Right cardiac atrium (tissue), 5 donors: ENCODE data around the gene IL18R1. TPM values are rescaled to one million over a fixed set of nuclear protein-coding genes. Genes with fewer than 3 reads are reported as not detected.

Experiments
- ATAC-seq, 2 donors: fragments of 200-7000 bp; cut with Tn5 transposase; one replicate each; pipeline versions ENCODE4 v1.8.0 to v1.9.1; 2020; ENCODE audit warnings: moderate library complexity in 2 of 2, mild to moderate bottlenecking in 1 of 2
- DNase-seq, 3 donors: peaks; one replicate each; pipeline ENCODE4 v3.0.0-alpha.2; 2020
- H3K27ac ChIP-seq: one replicate; pipeline ENCODE4 v1.5.1; 2013; ENCODE audit warnings: mild to moderate bottlenecking, low read length, control low read depth, moderate library complexity
- H3K27me3 ChIP-seq: one replicate; pipeline ENCODE4 v1.6.1; 2013; ENCODE audit not compliant: control insufficient read depth, insufficient read depth
- H3K4me1 ChIP-seq: one replicate; pipeline ENCODE4 v1.6.1; 2013; ENCODE audit warnings: low read length; ENCODE audit not compliant: control insufficient read depth, insufficient read depth
- H3K4me3 ChIP-seq: one replicate; pipeline ENCODE4 v1.5.1; 2013; ENCODE audit warnings: low read length, control low read depth
- H3K9me3 ChIP-seq: one replicate; pipeline ENCODE4 v1.6.1; 2013; ENCODE audit warnings: low read length; ENCODE audit not compliant: control insufficient read depth
- WGBS: extraction: QIAGEN DNeasy Blood & Tissue Kit; methylation state at CpG from one replicate; pipeline ENCODE4 v1.1.7; 2013; 5-methylcytosine and 5-hydroxymethylcytosine counted together
- intact Hi-C, 4 donors: fragments of 100-400 bp; cut with DNase I; formaldehyde crosslinking; loops; one replicate each; pipeline versions ENCODE4 v1.11.0 to v1.14.0; 2022 to 2023
- polyA plus RNA-seq: library from polyadenylated mRNA; stranded (reverse); fragments of 200-250 nt; gene quantifications from one replicate; pipeline ENCODE4 v1.2.3, GENCODE V29; 2013
- total RNA-seq, 4 donors: library from RNA; stranded (reverse); fragmentation: NEBNext Ultra II Directional; extraction: Animal tissue kit (Norgen Biotek cat#: 25700); gene quantifications; one replicate each; pipeline ENCODE4 v1.2.1, GENCODE V29; 2021
- donor health status: healthy with polysubstance abuse.
- donor health status: DM: no; HTN: yes; CAD: no.
- donor health status: DM: no; HTN: no; CAD: no.
- donor health status: DM: no; HTN: yes; CAD: no; lungs with severe emphysema.
- donor health status: DM: yes; HTN: yes; CAD: no.

The IL18R1 gene
- total and polyA plus RNA-seq, 5 donors, result 2.2 to 8.1 (median 2.9) TPM

DNA sequence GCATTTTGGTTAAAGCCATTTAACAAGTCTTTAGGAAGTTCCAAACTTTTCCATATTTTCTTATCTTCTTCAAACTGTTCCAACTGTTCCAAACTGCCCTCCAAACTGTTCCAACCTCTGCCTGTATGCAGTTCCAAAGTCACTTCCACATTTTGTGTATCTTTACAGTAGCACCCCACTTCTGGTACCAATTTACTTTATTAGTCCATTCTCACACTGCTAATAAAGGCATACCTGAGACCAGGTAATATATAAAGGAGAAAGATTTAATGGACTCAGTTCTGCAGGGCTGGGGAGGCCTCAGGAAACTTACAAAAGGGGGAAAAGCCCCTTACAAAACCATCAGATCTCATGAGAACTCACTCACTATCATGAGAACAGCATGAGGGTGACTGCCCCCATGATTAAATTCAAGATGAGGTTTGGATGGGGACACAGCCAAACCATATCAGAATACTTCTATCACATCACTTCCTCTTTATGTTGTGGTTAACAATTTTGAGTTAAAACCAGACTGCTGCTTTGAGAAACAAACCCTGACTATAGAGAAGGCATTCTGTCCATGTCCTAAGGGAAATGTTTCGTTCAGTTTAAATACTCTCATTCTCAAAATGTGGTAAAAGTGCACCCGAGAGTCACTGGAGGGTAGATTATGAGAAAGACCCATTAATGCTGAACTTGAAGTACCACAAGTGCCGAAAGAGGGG is 11.0 kb downstream of the IL18R1 start:
- no peaks in the 10 kb centered on the region for H3K9me3 ChIP-seq
- DNase-seq (no peak), ATAC-seq (no peak)
- no peak overlapping the region for H3K27ac ChIP-seq
- 88% methylated on average over 3 of the region's 3 CpGs for WGBS
- no peak overlapping the region for H3K4me3 ChIP-seq
- H3K4me1 ChIP-seq, result no peaks in the 10 kb centered on the region
- intact Hi-C loops, result no loop called here
- H3K27me3 ChIP-seq, result no peaks in the 10 kb centered on the region

DNA sequence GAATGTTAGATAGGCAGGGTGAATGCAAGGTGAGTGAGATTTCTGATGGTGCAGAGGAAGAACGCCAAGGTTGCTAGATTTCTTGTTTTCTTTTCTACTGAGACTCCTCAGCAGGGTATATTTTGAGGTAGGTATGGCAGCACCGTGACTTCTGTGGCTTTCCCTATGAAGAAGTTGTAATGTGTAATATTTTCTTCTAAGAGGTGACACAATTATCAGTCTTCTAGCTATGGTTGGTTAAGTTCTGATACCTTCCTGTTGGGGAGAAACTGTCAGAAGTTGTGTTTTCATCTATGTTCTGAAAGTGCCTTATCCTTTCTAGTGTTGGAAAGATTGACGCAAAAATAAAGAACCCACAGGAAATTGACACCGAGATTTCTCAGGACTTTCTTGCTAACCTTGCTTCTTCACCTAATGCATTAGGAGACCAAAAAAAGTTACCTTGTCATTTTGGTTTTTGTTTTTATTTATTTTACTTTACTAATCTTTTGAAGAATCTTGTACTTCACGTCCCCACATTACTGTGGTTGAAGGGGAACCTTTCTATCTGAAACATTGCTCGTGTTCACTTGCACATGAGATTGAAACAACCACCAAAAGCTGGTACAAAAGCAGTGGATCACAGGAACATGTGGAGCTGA is 11.9 kb downstream of the IL18R1 start:
- Histone ChIP-seq H3K9me3 (no peaks in the 10 kb centered on the region), H3K4me3 (no peak overlapping the region), H3K4me1 (no peaks in the 10 kb centered on the region), H3K27ac (no peak overlapping the region), H3K27me3 (no peaks in the 10 kb centered on the region)
- 79% methylated on average over 6 of the region's 6 CpGs for WGBS
- ATAC-seq, result no peak
- no peak for DNase-seq
- intact Hi-C loops, result no loop called here

GRCh38 chr2:102368461-102369109 is 13.0 kb downstream of the IL18R1 start:
- Histone ChIP-seq H3K27ac (no peak overlapping the region), H3K4me3 (no peak overlapping the region)
- 85% methylated on average over 5 of the region's 5 CpGs for WGBS

DNA sequence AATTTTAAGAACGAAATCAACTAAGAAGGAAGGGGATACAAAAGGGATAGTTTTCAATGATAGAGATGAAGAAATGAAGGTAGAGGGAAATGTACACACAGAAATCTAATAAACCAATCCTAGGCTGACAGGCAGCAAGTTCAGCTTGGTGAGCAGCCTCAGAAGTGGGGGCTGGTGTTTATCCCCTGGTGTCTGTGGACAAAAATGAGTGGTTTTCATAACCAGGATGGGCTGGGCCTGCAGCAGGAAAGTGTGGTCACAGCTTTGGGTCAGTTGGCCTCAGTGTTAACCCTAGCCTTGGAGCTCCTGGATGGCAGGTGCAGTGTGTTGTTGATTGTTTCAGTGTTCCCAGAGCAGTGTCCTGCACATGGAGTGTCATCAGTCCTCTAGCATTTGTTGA is 14.3 kb downstream of the IL18R1 start:
- intact Hi-C loops, result no loop called here
- no peak overlapping the region for H3K27ac ChIP-seq
- no peak overlapping the region for H3K4me3 ChIP-seq
- no peaks in the 10 kb centered on the region for H3K4me1 ChIP-seq
- ATAC-seq (no peak), DNase-seq (no peak)
- no peaks in the 10 kb centered on the region for H3K27me3 ChIP-seq
- no peaks in the 10 kb centered on the region for H3K9me3 ChIP-seq
- 90% methylated on average over 1 of the region's 1 CpG for WGBS

More at GRCh38 chr2:102368461-102369109, 13.0 kb downstream of the IL18R1 start:
- intact Hi-C loops, result no loop called here
- DNase-seq (no peak), ATAC-seq (no peak)
- H3K4me1 ChIP-seq, result no peaks in the 10 kb centered on the region
- H3K27me3 ChIP-seq, result no peaks in the 10 kb centered on the region
- H3K9me3 ChIP-seq, result no peaks in the 10 kb centered on the region

DNA sequence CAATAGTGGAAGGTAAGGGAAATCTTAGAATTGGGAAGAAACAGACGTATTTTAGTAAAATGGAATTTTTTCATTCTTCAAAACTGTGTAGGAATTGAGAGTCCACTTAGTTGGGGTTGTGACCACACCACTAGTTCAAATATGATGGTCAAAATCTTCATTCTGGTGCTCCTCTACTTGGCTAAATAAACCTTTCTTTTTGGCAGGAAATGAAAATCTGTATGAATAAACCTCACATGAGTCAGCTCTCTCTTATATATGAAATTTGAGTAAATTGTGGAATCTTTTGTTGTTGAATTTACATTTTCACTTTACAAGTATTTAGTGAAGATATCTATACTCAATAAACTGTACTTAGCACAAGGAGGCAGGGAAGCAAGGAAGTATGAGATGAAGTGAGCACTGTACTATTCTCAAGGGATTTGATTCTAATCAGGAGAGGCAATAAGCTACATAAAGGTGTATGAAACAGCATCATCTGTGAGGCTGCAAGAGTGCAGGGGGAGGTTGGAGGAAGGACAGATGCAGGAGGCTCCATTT is 20.5 kb downstream of the IL18R1 start:
- no peak overlapping the region for H3K4me3 ChIP-seq
- 70% methylated on average over 1 of the region's 1 CpG for WGBS
- H3K9me3 ChIP-seq, result no peaks in the 10 kb centered on the region
- ATAC-seq, result no peak
- no peaks in the 10 kb centered on the region for H3K27me3 ChIP-seq
- H3K27ac ChIP-seq, result no peak overlapping the region
- intact Hi-C loops, result no loop called here
- no peak for DNase-seq
- H3K4me1 ChIP-seq, result no peaks in the 10 kb centered on the region

DNA sequence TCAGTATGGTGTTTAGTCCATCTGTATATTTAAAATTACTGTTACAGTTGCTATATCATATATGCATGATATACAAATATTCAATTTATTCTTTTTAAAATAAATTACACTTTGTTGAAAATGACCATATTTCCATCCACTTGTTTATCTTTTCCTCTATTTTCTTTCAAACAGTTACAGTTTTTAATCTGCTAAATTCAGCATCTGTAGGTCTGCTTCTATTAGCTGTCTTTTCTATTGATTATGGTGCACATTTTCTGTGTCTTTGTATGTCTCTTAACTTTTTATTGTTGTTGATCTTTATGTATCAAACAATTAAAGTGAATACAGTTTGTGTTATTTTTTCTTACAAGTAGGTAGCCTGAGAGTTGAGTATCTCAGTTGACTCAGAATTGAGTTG is 28.1 kb downstream of the IL18R1 start:
- H3K9me3 ChIP-seq, result peaks cover 3% of the 10 kb centered on the region
- intact Hi-C loops, result no loop called here
- no peak for ATAC-seq

DNA sequence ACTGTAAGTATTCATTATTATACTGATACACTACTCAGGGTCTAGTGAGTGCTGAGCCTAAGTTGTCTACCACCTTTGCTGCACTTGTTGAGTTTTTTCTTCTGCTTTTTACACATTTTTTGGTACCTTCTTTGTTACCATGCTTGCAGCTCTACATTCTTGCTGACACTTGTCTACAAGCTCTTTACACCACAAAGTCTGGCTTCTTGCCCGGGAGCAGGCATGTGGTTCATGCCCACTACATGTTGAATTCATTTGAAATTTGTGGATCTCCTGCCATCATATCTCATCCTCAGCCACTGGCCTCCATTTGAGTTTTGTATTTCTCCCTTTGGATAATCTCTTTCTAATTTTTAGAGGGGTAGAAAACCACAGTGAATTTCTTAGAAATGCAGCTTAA is 29.9 kb downstream of the IL18R1 start:
- ATAC-seq (no peak), DNase-seq (no peak)
- Histone ChIP-seq H3K27ac (no peak overlapping the region), H3K4me1 (no peaks in the 10 kb centered on the region), H3K4me3 (no peak overlapping the region), H3K9me3 (peaks cover 3% of the 10 kb centered on the region), H3K27me3 (no peaks in the 10 kb centered on the region)
- whole genome bisulfite sequencing, result 87% methylated on average over 1 of the region's 1 CpG
- intact Hi-C loops, result no loop called here

More for the DNA sequence above, 28.1 kb downstream of the IL18R1 start:
- Histone ChIP-seq H3K27me3 (no peaks in the 10 kb centered on the region), H3K27ac (no peak overlapping the region), H3K4me3 (no peak overlapping the region), H3K4me1 (no peaks in the 10 kb centered on the region)
- no peak for DNase-seq

DNA sequence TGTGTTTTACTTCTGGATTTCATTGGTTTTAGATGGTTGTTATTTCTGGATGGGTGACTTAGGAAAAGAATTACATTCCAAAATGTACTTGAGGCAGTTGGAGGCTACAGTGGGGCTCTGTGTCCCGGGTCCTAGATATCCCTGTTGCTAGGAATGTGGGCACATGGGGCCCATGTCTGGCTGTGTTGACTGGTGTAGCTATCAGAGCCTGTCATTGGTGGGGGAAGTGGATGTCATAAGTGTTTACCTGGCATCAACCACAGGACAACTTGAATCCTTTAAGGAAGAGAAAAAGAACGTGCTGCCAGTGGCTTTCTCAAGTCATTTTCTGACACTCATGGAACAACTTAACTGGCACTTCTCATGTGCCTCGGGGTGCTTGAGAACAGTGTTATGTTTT is 30.4 kb downstream of the IL18R1 start:
- no peak for ATAC-seq
- Histone ChIP-seq H3K9me3 (peaks cover 3% of the 10 kb centered on the region), H3K4me3 (no peak overlapping the region), H3K27me3 (no peaks in the 10 kb centered on the region), H3K4me1 (no peaks in the 10 kb centered on the region), H3K27ac (no peak overlapping the region)
- WGBS, result 87% methylated on average over 3 of the region's 3 CpGs
- intact Hi-C loops, result no loop called here
- no peak for DNase-seq

- no peaks in the 10 kb centered on the region for H3K27me3 ChIP-seq
- H3K4me1 ChIP-seq, result no peaks in the 10 kb centered on the region
- peaks cover 3% of the 10 kb centered on the region for H3K9me3 ChIP-seq
- no peak overlapping the region for H3K4me3 ChIP-seq
- no peak for DNase-seq
- WGBS, result 89% methylated on average over 3 of the region's 3 CpGs
- intact Hi-C loops, result no loop called here
- ATAC-seq, result no peak
- H3K27ac ChIP-seq, result no peak overlapping the region
Measured at GRCh38 chr2:102386867-102387541, 31.4 kb downstream of the IL18R1 start.

DNA sequence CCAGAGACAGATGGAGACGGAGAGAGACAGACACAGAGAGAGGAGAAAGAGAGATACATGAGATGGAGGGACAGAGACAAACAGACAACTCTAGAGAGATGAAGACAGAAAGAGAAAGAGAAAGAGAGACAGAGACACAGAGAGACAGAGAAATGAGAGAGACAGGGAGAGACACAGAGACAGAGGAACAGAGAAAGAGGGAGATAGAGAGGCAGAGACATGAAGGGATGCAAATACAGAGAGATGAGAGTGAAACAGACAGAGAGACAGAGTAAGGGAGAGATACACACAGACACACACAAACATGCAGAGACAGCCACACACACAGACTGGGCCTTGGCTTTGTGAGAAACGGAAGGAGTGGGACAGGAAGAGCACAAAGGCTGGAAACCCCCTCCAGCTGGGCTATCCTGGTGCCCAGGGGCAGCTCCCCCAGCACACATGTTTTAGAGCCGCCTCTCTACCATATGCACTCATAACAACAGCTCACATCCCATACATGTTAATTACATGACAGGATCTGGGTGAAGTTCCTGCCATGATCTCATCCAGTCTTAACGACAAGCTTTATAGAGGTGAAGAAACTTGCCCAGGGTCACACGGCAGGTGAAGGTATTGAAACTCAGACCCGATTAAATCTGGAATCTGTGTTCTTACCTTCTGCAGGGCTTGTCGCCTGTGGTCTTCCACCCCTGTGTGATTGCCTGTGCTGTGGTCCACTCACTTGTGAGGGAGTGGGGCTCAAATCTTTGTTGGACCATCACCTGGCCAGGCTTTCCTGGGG is 32.4 kb downstream of the IL18R1 start:
- Histone ChIP-seq H3K4me3 (no peak overlapping the region), H3K27ac (no peak overlapping the region), H3K9me3 (peaks cover 3% of the 10 kb centered on the region), H3K4me1 (no peaks in the 10 kb centered on the region), H3K27me3 (no peaks in the 10 kb centered on the region)
- intact Hi-C loops, result no loop called here
- DNase-seq (no peak), ATAC-seq (no peak)
- WGBS, result 89% methylated on average over 7 of the region's 7 CpGs
